ENCODE results near the gene MRPL14. TPM values are rescaled to one million over a fixed set of nuclear protein-coding genes. Genes with fewer than 3 reads are reported as not detected.
"Not testable (repeated sequence)": the region's sequence is repeated elsewhere in the genome, so short reads cannot be mapped to it uniquely, and the experiment has no call there.

Gene MRPL14
- total RNA-seq, 2 experiments from 2014 or later: 44.1 to 51.6 TPM

DNA sequence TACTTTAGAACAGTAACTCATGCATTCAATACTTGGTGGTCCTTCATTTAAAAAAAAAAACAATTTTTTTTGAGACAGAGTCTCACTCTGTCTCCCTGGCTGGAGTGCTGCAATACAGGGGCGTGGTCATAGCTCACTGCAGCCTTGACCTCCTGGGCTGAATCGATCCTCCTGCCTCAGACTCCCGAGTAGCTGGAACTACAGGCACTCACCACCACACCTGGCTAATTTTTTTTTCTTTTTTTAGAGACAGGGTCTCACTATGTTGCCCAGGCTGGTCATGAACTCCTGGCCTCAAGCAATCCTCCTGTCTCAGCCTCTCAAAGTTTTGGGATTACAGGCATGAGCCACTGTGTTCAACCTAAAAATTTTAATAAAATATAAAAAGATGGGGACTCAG is 17.3 kb upstream of the MRPL14 start:
- ATAC-seq (ENCODE audit: low read depth); POLR2A ChIA-PET; H3K9me3 Mint-ChIP-seq; H3K27me3 Mint-ChIP-seq; H3K4me1 Mint-ChIP-seq; H3K4me3 Mint-ChIP-seq; H3K27ac Mint-ChIP-seq; DNase-seq: not testable (repeated sequence)
- H3K36me3 Mint-ChIP-seq: peaks cover 15% of the 10 kb centered on the region

GRCh38 chr6:44143731-44144130 is 16.5 kb upstream of the MRPL14 start:
- peaks cover 10% of the 10 kb centered on the region for H3K36me3 Mint-ChIP-seq

DNA sequence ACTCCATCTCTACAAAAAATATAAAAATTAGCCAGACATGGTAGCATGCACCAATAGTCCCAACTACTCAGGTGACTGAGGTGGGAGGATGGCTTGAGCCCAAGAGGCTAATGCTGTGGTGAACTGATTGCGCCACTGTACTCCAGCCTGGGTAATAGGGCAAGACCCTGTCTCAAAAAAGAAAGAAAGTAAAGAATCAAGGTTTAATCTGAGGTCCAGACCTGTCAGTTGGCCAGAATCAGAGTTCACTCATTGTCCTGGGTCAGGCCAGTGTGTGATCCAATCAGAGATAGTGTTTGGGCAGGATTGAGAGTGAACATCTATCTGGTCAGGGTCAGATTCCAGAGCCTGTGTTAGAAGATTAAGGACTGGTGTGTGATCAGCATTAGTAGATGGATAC is 15.6 kb upstream of the MRPL14 start:
- peaks cover 9% of the 10 kb centered on the region for H3K36me3 Mint-ChIP-seq
- H3K4me3 Mint-ChIP-seq: no peak overlapping the region
- POLR2A ChIA-PET: interaction anchor here (0.6 kb wide), 1 partner anchor 124 kb away, joined by 3 read pairs; no protein-coding TSS in a partner anchor
- H3K27me3 Mint-ChIP-seq: no peaks in the 10 kb centered on the region
- peaks cover 4% of the 10 kb centered on the region for H3K4me1 Mint-ChIP-seq
- DNase-seq (no peak), ATAC-seq (ENCODE audit: low read depth) (no peak)
- no peak overlapping the region for H3K27ac Mint-ChIP-seq
- H3K9me3 Mint-ChIP-seq: no peaks in the 10 kb centered on the region

More at GRCh38 chr6:44143731-44144130, 16.5 kb upstream of the MRPL14 start:
- Mint-ChIP-seq H3K27ac (no peak overlapping the region), H3K9me3 (no peaks in the 10 kb centered on the region), H3K4me3 (no peak overlapping the region), H3K27me3 (no peaks in the 10 kb centered on the region), H3K4me1 (peaks cover 4% of the 10 kb centered on the region)
- no peak for ATAC-seq (ENCODE audit: low read depth)
- DNase-seq: no peak
- POLR2A ChIA-PET: no interaction called here

- ATAC-seq (ENCODE audit: low read depth): no peak
- H3K36me3 Mint-ChIP-seq: peaks cover 6% of the 10 kb centered on the region
- H3K4me3 Mint-ChIP-seq: no peak overlapping the region
- H3K4me1 Mint-ChIP-seq: peaks cover 2% of the 10 kb centered on the region
- POLR2A ChIA-PET: interaction anchor here (0.7 kb wide), 1 partner anchor 12 kb away, joined by 4 read pairs; no protein-coding TSS in a partner anchor
- H3K27me3 Mint-ChIP-seq: no peaks in the 10 kb centered on the region
- H3K27ac Mint-ChIP-seq: no peak overlapping the region
- no peaks in the 10 kb centered on the region for H3K9me3 Mint-ChIP-seq
- DNase-seq: no peak
Measured at GRCh38 chr6:44139351-44139743, 12.1 kb upstream of the MRPL14 start.

DNA sequence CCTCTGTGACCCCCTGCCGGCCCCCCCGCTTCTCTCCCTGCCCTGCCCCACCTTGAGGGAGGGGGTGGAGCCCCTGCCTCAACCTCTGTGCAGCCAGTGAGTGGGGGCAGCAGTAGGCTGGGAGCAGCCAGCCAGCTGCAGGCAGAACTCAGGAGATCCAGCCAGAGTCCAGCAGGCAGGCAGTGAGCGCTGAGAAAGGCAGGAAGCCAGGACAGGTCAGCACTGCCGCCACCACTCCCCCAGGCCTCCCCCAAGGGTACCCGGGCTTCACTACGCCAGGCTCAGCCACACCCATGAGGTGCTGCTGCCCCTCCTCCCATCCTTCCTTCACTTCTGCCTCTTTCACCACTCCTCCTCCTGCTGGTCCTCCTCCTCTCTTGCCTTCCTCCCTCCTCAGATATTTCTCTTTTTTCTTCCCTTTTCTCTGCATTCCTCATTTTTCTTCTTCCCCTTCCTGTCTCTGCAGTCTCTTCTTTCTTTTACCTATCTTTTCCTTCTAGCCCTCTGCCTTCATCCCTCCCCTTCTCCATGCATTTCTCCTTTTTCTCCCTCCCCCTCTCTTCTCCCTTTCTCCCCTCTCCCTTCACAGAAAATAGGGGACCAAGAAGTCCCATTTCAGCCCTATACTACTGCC is 11.6 kb upstream of the MRPL14 start:
- DNase-seq: no peak

GRCh38 chr6:44135875-44136274 is 8.6 kb upstream of the MRPL14 start:
- H3K36me3 Mint-ChIP-seq: peaks cover 5% of the 10 kb centered on the region
- ATAC-seq (ENCODE audit: low read depth): no peak
- POLR2A ChIA-PET: no interaction called here
- DNase-seq: no peak
- no peaks in the 10 kb centered on the region for H3K27me3 Mint-ChIP-seq
- H3K4me3 Mint-ChIP-seq: no peak overlapping the region
- peaks cover 5% of the 10 kb centered on the region for H3K4me1 Mint-ChIP-seq
- H3K27ac Mint-ChIP-seq: no peak overlapping the region
- H3K9me3 Mint-ChIP-seq: no peaks in the 10 kb centered on the region

More for the DNA sequence above, 11.6 kb upstream of the MRPL14 start:
- peaks cover 4% of the 10 kb centered on the region for H3K4me1 Mint-ChIP-seq
- H3K4me3 Mint-ChIP-seq: no peak overlapping the region
- peaks cover 6% of the 10 kb centered on the region for H3K36me3 Mint-ChIP-seq
- H3K27me3 Mint-ChIP-seq: no peaks in the 10 kb centered on the region
- H3K9me3 Mint-ChIP-seq: no peaks in the 10 kb centered on the region
- POLR2A ChIA-PET: interaction anchor here (0.7 kb wide), 1 partner anchor 12 kb away, joined by 4 read pairs; no protein-coding TSS in a partner anchor
- H3K27ac Mint-ChIP-seq: no peak overlapping the region
- no peak for ATAC-seq (ENCODE audit: low read depth)

- H3K27ac Mint-ChIP-seq: peak overlapping the region; percentile 51
Measured at GRCh38 chr6:44135173-44135758, 8.0 kb upstream of the MRPL14 start.

DNA sequence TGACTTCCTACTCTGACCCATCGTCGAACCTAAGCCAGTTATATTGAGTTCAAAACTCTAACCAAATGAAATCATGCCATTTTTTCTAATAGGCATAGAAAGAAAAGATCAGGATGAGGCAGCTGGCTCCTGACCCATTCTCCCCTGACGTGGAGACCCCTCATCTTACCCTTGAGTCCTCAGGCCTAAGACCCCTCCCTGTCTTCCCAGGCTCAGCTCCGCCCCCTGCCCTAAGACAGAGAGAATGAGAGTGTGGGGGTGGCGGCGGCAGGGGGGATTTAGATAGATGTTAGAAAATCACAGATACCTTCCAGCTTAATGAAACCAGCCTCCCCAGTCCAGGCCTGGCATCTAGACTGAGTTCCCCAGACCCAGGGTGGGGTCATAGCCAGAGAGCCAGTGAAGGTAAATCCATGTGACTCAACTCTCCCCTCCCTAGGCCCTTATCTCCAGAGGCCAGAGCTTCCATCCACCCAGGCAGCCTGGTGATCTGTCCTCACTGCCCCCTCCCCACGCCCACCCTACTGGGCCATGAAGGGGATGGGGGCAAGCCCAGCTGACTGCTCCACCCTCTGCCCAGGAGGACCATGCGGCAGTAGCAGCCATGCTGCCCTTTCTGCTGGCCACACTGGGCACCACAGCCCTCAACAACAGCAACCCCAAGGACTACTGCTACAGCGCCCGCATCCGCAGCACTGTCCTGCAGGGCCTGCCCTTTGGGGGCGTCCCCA is 6.9 kb upstream of the MRPL14 start:
- Mint-ChIP-seq H3K36me3 (no peaks in the 10 kb centered on the region), H3K27me3 (peaks cover 2% of the 10 kb centered on the region), H3K4me1 (peaks cover 13% of the 10 kb centered on the region), H3K4me3 (no peak overlapping the region), H3K27ac (no peak overlapping the region), H3K9me3 (no peaks in the 10 kb centered on the region)
- POLR2A ChIA-PET: no interaction called here
- ATAC-seq (ENCODE audit: low read depth) (no peak), DNase-seq (no peak)

More at GRCh38 chr6:44135173-44135758, 8.0 kb upstream of the MRPL14 start:
- Mint-ChIP-seq H3K4me1 (peaks cover 5% of the 10 kb centered on the region), H3K27me3 (no peaks in the 10 kb centered on the region), H3K9me3 (no peaks in the 10 kb centered on the region), H3K36me3 (no peaks in the 10 kb centered on the region), H3K4me3 (no peak overlapping the region)
- POLR2A ChIA-PET: no interaction called here
- ATAC-seq (ENCODE audit: low read depth) (no peak), DNase-seq (no peak)

GRCh38 chr6:44133003-44133931 is 6.0 kb upstream of the MRPL14 start:
- ATAC-seq (ENCODE audit: low read depth) (peak; percentile 27), DNase-seq (no peak)
- POLR2A ChIA-PET: interaction anchor here (1.0 kb wide), 1 partner anchor 10 kb away, joined by 3 read pairs; no protein-coding TSS in a partner anchor
- Mint-ChIP-seq H3K4me3 (no peak overlapping the region), H3K27ac (no peak overlapping the region), H3K9me3 (no peaks in the 10 kb centered on the region), H3K36me3 (no peaks in the 10 kb centered on the region), H3K4me1 (peaks cover 17% of the 10 kb centered on the region), H3K27me3 (peaks cover 2% of the 10 kb centered on the region)

GRCh38 chr6:44132476-44132875 is 5.2 kb upstream of the MRPL14 start:
- Mint-ChIP-seq H3K9me3 (no peaks in the 10 kb centered on the region), H3K4me3 (no peak overlapping the region), H3K27me3 (peaks cover 2% of the 10 kb centered on the region), H3K4me1 (peaks cover 19% of the 10 kb centered on the region), H3K36me3 (no peaks in the 10 kb centered on the region), H3K27ac (no peak overlapping the region)
- POLR2A ChIA-PET: interaction anchor here (1.0 kb wide), 1 partner anchor 9 kb away, joined by 3 read pairs; no protein-coding TSS in a partner anchor
- ATAC-seq (ENCODE audit: low read depth) (no peak), DNase-seq (no peak)

GRCh38 chr6:44131892-44132291 is 4.6 kb upstream of the MRPL14 start:
- Mint-ChIP-seq H3K4me3 (no peak overlapping the region), H3K27ac (no peak overlapping the region), H3K27me3 (peaks cover 2% of the 10 kb centered on the region), H3K9me3 (no peaks in the 10 kb centered on the region), H3K36me3 (no peaks in the 10 kb centered on the region), H3K4me1 (peaks cover 19% of the 10 kb centered on the region)
- POLR2A ChIA-PET: interaction anchor here (0.7 to 1.0 kb wide), 2 partner anchors 9 to 34 kb away, joined by 3 to 6 read pairs; no protein-coding TSS in a partner anchor
- DNase-seq (no peak), ATAC-seq (ENCODE audit: low read depth) (no peak)

DNA sequence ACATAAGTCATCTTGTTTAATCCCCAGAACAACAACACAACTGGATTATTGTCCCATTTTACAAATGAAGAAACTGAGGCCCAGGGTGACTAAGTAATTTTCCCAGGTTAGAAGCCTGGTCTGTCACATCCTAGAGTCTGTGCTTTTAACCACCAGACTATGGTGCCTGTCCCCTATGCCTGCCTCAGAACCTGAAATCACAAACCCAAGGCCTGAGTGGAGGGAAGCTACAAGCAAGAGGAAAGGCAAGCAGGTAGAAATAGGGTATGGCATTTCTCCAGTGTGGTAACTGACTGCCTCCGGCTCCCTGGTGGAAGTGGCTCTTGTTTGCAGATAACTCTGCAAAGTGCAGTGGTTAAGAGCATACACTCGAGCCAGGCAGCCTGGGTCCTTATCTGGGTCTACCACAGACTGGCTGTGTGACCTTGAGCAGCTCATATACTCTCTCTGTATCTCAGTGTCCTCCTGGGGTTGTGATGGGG is 2.6 kb upstream of the MRPL14 start:
- no peak for DNase-seq
- Mint-ChIP-seq H3K27ac (peak overlapping the region; percentile 12), H3K36me3 (peaks cover 9% of the 10 kb centered on the region), H3K9me3 (no peaks in the 10 kb centered on the region), H3K4me3 (no peak overlapping the region), H3K4me1 (peaks cover 32% of the 10 kb centered on the region), H3K27me3 (peaks cover 2% of the 10 kb centered on the region)
- POLR2A ChIA-PET: interaction anchor here (0.7 kb wide), 1 partner anchor 912 kb away, joined by 4 read pairs; no protein-coding TSS in a partner anchor
- no peak for ATAC-seq (ENCODE audit: low read depth)

All from activated naive CD8-positive, alpha-beta T cell treated with anti-CD3 and anti-CD28 coated beads, Interleukin-2, amount 10 ng/mL, durations not matched to agents 7 days and 5 days (primary cell).